T-cell (primary cell): ENCODE measurements around the gene METTL18. TPM values are rescaled to one million over a fixed set of nuclear protein-coding genes. Genes with fewer than 3 reads are reported as not detected.

ENCODE experiments used
- ATAC-seq, 4 experiments: fragments of 200-7000 bp in 3 of 4; fragments of 150-1000 bp in 1 of 4; cut with Tn5 transposase; replicated peaks in 1 of 4; 1 replicate in 3 of 4; 2 replicates in 1 of 4; pipeline ENCODE4 v1.10.0; 2021; ENCODE audit warnings: moderate library complexity in 3 of 4, mild to moderate bottlenecking in 2 of 4, moderate number of reproducible peaks in 1 of 4
- CTCF ChIA-PET, 2 donors: fragments of 300-600 bp; sonication (Branson Sonifier 250); formaldehyde crosslinking; loops; one replicate each; lab custom pipeline; 2022; ENCODE audit warnings: antibody characterized with exemption in 2 of 2; lab: Charles Lee
- POLR2A ChIA-PET, 2 donors: fragments of 300-600 bp; sonication (Branson Sonifier 250); formaldehyde crosslinking; loops; one replicate each; lab custom pipeline; 2022; ENCODE audit warnings: antibody characterized with exemption in 2 of 2; lab: Charles Lee
- DNase-seq, 35 experiments: peaks; one replicate each; pipeline versions ENCODE4 v3.0.0 to v3.0.0-alpha.2; 2013 to 2023
- H3K27ac ChIP-seq: one replicate; pipeline ENCODE4 v1.5.1; 2013; ENCODE audit warnings: low read length
- H3K27me3 ChIP-seq, 2 experiments: replicated peaks in 1 of 2; 1 replicate in 1 of 2; 2 replicates in 1 of 2; pipeline versions ENCODE4 v1.6.1 to v1.7.0; 2013; ENCODE audit warnings: low read length in 1 of 2, mixed read lengths in 1 of 2; ENCODE audit not compliant: control insufficient read depth in 2 of 2, insufficient read depth in 2 of 2; ENCODE audit errors: extremely low read depth in 1 of 2
- H3K36me3 ChIP-seq, 2 donors: 1 replicate in 1 of 2; 2 replicates in 1 of 2; pipeline versions ENCODE4 v1.6.1 to v1.7.0; 2013; ENCODE audit warnings: low read length in 1 of 2; ENCODE audit not compliant: control insufficient read depth in 2 of 2, insufficient read depth in 1 of 2; ENCODE audit errors: extremely low read depth in 1 of 2
- H3K4me1 ChIP-seq, 2 experiments: 1 replicate in 1 of 2; 2 replicates in 1 of 2; pipeline versions ENCODE4 v1.6.1 to v1.7.0; 2013; ENCODE audit warnings: low read length in 2 of 2, mixed read lengths in 1 of 2; ENCODE audit not compliant: insufficient read depth in 2 of 2, control insufficient read depth in 1 of 2; ENCODE audit errors: extremely low read depth in 1 of 2
- H3K4me3 ChIP-seq, 2 donors: 1 replicate in 1 of 2; 2 replicates in 1 of 2; pipeline versions ENCODE4 v1.5.1 to v1.7.0; 2013; ENCODE audit warnings: mild to moderate bottlenecking in 2 of 2, low read length in 1 of 2, moderate library complexity in 1 of 2; ENCODE audit not compliant: control insufficient read depth in 1 of 2; ENCODE audit errors: extremely low read depth in 1 of 2
- H3K9me3 ChIP-seq: 2 replicates; pipeline ENCODE4 v1.7.0; 2013
- H3K27ac Mint-ChIP-seq, 2 donors: one replicate each; pipeline ENCODE4 v1.8.0; 2020 to 2021; ENCODE audit warnings: mild to moderate bottlenecking in 2 of 2, mixed read lengths in 2 of 2
- H3K27me3 Mint-ChIP-seq, 2 donors: one replicate each; pipeline ENCODE4 v1.8.0; 2021 to 2022; ENCODE audit warnings: mixed read lengths in 2 of 2
- H3K36me3 Mint-ChIP-seq: one replicate; pipeline ENCODE4 v1.8.0; 2021; ENCODE audit warnings: mixed read lengths
- H3K4me1 Mint-ChIP-seq, 3 donors: one replicate each; pipeline ENCODE4 v1.8.0; 2020 to 2022; ENCODE audit warnings: mixed read lengths in 3 of 3, mild to moderate bottlenecking in 1 of 3
- H3K4me3 Mint-ChIP-seq, 3 donors: one replicate each; pipeline ENCODE4 v1.8.0; 2020 to 2022; ENCODE audit warnings: mild to moderate bottlenecking in 3 of 3, mixed read lengths in 3 of 3, moderate library complexity in 3 of 3
- H3K9me3 Mint-ChIP-seq, 3 donors: one replicate each; pipeline ENCODE4 v1.8.0; 2020 to 2022; ENCODE audit warnings: mixed read lengths in 3 of 3
- WGBS: methylation state at CpG from one replicate; pipeline ENCODE4 v1.1.5; 2013; ENCODE audit warnings: missing lambda C conversion rate; ENCODE audit not compliant: insufficient coverage; 5-methylcytosine and 5-hydroxymethylcytosine counted together
- total RNA-seq, 35 experiments: library from RNA in 6 of 35; stranded (reverse) in 6 of 35; fragments of 120-200 nt in 1 of 35; gene quantifications; one replicate each; pipeline versions ENCODE4 v1.2.1 to v1.2.4 and lab custom pipeline; 2013 to 2026

The METTL18 gene
- total RNA-seq, 5 donors from 2014 or later (not counting 1 experiment from before 2014, with no cell fraction given): 3.9 to 16.5 (median 11.1) TPM

GRCh38 chr1:169796274-169796810 is 1.6 kb upstream of the METTL18 start:
- no peaks in the 10 kb centered on the region for H3K27me3 ChIP-seq
- peaks cover 13 to 20% of the 10 kb centered on the region in 2 experiments for H3K4me1 ChIP-seq
- Mint-ChIP-seq H3K9me3 (no peaks in the 10 kb centered on the region), H3K36me3 (peaks cover 20% of the 10 kb centered on the region), H3K4me1 (peaks cover 47 to 54% (median 52%) of the 10 kb centered on the region in 3 donors), H3K27me3 (no peaks in the 10 kb centered on the region), H3K27ac (peak overlapping the region; percentile 12 to 45), H3K4me3 (peak overlapping the region; percentile 94 to 100 (median 95))
- ChIA-PET POLR2A (interaction anchor here (0.5 to 0.7 kb wide), 2 partner anchors 130 to 249 kb away, joined by 3 read pairs; no protein-coding TSS in a partner anchor), CTCF (interaction anchor here in 1 of 2 donors (0.5 kb wide), 1 partner anchor 46 kb away, joined by 3 read pairs; no protein-coding TSS in a partner anchor)
- ATAC-seq (no peak), DNase-seq (no peak)
- H3K4me3 ChIP-seq: no peak overlapping the region
- WGBS: 40% methylated on average over 3 of the region's 7 CpGs
- H3K9me3 ChIP-seq: no peaks in the 10 kb centered on the region
- H3K36me3 ChIP-seq: no peaks in the 10 kb centered on the region
- no peak overlapping the region for H3K27ac ChIP-seq

GRCh38 chr1:169795687-169796086 is 980 bp upstream of the METTL18 start:
- peaks cover 21% of the 10 kb centered on the region for H3K36me3 Mint-ChIP-seq
- Histone ChIP-seq H3K36me3 (no peaks in the 10 kb centered on the region), H3K9me3 (no peaks in the 10 kb centered on the region), H3K27ac (no peak overlapping the region), H3K4me1 (peaks cover 13 to 20% of the 10 kb centered on the region in 2 experiments), H3K4me3 (peak overlapping the region; percentile 83 to 98), H3K27me3 (no peaks in the 10 kb centered on the region)
- no CpG with 5 or more reads among the region's 5 CpGs for WGBS
- POLR2A ChIA-PET: interaction anchor here in 1 of 2 donors (0.7 kb wide), 1 partner anchor 248 kb away, joined by 3 read pairs; no protein-coding TSS in a partner anchor
- DNase-seq (peak in 1 of 35 experiments; percentile 6), ATAC-seq (no peak)
- CTCF ChIA-PET: interaction anchor here (0.9 to 2.0 kb wide), 4 partner anchors 14 to 246 kb away, joined by 3 to 10 read pairs (median 5); no protein-coding TSS in a partner anchor
- peaks cover 49 to 56% (median 54%) of the 10 kb centered on the region in 3 donors for H3K4me1 Mint-ChIP-seq
- no peaks in the 10 kb centered on the region for H3K9me3 Mint-ChIP-seq
- H3K27ac Mint-ChIP-seq: peak overlapping the region; percentile 96 to 99
- peak overlapping the region; percentile 94 to 100 (median 95) for H3K4me3 Mint-ChIP-seq
- no peaks in the 10 kb centered on the region for H3K27me3 Mint-ChIP-seq

DNA sequence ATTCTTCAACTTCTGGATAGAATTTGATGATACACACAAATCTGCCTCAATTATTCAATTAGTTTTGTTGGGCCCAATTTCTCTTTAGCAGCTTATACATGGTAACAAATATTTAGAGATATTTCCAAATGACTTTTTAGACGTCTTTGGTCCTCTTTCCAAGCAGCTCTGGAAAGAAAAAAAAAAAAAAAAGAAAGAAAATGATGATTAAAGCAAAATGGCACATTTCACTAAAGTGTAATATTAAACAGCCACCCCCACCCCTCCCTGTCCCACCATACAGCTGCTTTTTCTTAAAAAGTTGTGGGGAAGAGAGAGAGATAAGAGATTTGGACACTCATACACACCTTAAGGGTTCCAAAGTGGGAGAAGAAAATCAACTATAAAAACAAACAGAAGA is 977 bp downstream of the METTL18 start:
- CTCF ChIA-PET: interaction anchor here (0.5 to 2.0 kb wide), 8 partner anchors 82 to 1190 kb away, joined by 3 to 7 read pairs (median 4); no protein-coding TSS in a partner anchor
- Histone ChIP-seq H3K9me3 (no peaks in the 10 kb centered on the region), H3K4me3 (peak overlapping the region; percentile 83 to 98), H3K27ac (peak overlapping the region; percentile 74), H3K27me3 (no peaks in the 10 kb centered on the region), H3K4me1 (peaks cover 13 to 20% of the 10 kb centered on the region in 2 experiments), H3K36me3 (no peaks in the 10 kb centered on the region)
- Mint-ChIP-seq H3K4me1 (peaks cover 49 to 56% (median 54%) of the 10 kb centered on the region in 3 donors), H3K27ac (peak overlapping the region; percentile 96 to 99), H3K4me3 (peak overlapping the region; percentile 94 to 100 (median 95)), H3K27me3 (no peaks in the 10 kb centered on the region), H3K36me3 (peaks cover 21% of the 10 kb centered on the region), H3K9me3 (no peaks in the 10 kb centered on the region)
- POLR2A ChIA-PET: interaction anchor here (0.6 to 0.7 kb wide), 3 partner anchors 79 to 207 kb away, joined by 3 to 8 read pairs (median 4); partner anchors contain the start of genes F5 (in 1 of the 2) and SCYL3 (in 1 of the 2)
- no peak for DNase-seq
- no CpG with 5 or more reads among the region's 1 CpG for WGBS
- no peak for ATAC-seq

DNA sequence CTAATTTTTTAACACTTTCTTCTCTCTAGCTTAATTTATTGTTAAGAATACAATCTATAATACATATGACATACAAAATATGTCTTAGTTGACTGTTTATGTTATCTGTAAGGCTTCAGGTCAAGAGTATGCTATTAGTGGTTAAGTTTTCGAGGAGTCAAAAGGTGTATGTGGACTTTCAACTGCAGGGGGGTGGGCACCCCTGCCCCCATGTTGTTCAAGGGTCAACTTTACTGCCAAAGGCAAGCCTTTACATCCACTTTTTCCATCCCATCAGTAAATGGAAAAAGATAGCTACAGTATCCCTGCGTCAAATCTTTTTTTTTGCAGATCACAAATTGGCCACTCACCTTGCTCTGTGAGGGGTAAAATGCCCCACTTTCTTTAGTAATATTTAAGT is 6.3 kb downstream of the METTL18 start:
- H3K27ac Mint-ChIP-seq: no peak overlapping the region
- H3K9me3 Mint-ChIP-seq: no peaks in the 10 kb centered on the region
- Histone ChIP-seq H3K4me1 (peaks cover 0 to 8% of the 10 kb centered on the region in 2 experiments), H3K27me3 (peaks cover 0 to 12% of the 10 kb centered on the region in 2 experiments), H3K4me3 (no peak overlapping the region), H3K36me3 (no peaks in the 10 kb centered on the region), H3K27ac (no peak overlapping the region), H3K9me3 (no peaks in the 10 kb centered on the region)
- peaks cover 30 to 32% of the 10 kb centered on the region in 2 donors for H3K27me3 Mint-ChIP-seq
- CTCF ChIA-PET: interaction anchor here in 1 of 2 donors (0.7 kb wide), 1 partner anchor 457 kb away, joined by 3 read pairs; no protein-coding TSS in a partner anchor
- no peak for DNase-seq
- no peak overlapping the region for H3K4me3 Mint-ChIP-seq
- peaks cover 16% of the 10 kb centered on the region for H3K36me3 Mint-ChIP-seq
- POLR2A ChIA-PET: no interaction called here
- peaks cover 21 to 22% (median 21%) of the 10 kb centered on the region in 3 donors for H3K4me1 Mint-ChIP-seq
- no peak for ATAC-seq
- WGBS: no CpG with 5 or more reads among the region's 2 CpGs

- ChIA-PET POLR2A (interaction anchor here (0.7 to 0.9 kb wide), 2 partner anchors 24 to 837 kb away, joined by 3 read pairs; no protein-coding TSS in a partner anchor), CTCF (no interaction called here)
- peaks cover 7% of the 10 kb centered on the region for H3K36me3 Mint-ChIP-seq
- ATAC-seq: no peak
- H3K9me3 Mint-ChIP-seq: no peaks in the 10 kb centered on the region
- H3K27ac Mint-ChIP-seq: no peak overlapping the region
- Histone ChIP-seq H3K4me3 (no peak overlapping the region), H3K27me3 (peaks cover 0 to 12% of the 10 kb centered on the region in 2 experiments), H3K4me1 (no peaks in the 10 kb centered on the region), H3K9me3 (no peaks in the 10 kb centered on the region), H3K36me3 (no peaks in the 10 kb centered on the region), H3K27ac (no peak overlapping the region)
- no peak for DNase-seq
- H3K27me3 Mint-ChIP-seq: peaks cover 37 to 43% of the 10 kb centered on the region in 2 donors
- peaks cover 8% of the 10 kb centered on the region in 3 donors for H3K4me1 Mint-ChIP-seq
- no peak overlapping the region for H3K4me3 Mint-ChIP-seq
- 66% methylated on average over 3 of the region's 3 CpGs for WGBS
Measured at GRCh38 chr1:169786974-169787373, 7.7 kb downstream of the METTL18 start.

DNA sequence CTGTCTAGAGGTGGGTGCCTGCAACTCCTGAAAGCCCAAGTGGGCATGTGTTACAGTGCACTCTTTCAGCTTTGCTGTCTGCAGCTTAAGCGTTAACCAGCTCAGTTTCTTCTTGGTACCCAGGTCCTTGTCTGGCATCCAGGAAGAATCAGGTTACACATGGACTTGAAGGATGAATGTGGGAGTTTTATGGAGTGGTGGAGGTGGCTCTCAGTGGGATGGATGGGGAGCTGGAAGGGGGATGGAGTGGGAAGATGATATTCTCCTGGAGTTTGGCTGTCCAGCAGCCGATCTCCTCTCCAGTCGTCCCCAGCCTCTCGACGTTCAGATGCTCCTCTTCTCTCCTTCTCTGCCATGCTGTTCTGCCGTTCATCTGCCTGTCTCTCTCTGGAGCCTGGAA is 9.4 kb downstream of the METTL18 start:
- Histone ChIP-seq H3K36me3 (no peaks in the 10 kb centered on the region), H3K9me3 (no peaks in the 10 kb centered on the region), H3K4me3 (no peak overlapping the region), H3K4me1 (no peaks in the 10 kb centered on the region), H3K27me3 (peaks cover 0 to 12% of the 10 kb centered on the region in 2 experiments), H3K27ac (no peak overlapping the region)
- no peak overlapping the region for H3K4me3 Mint-ChIP-seq
- H3K36me3 Mint-ChIP-seq: no peaks in the 10 kb centered on the region
- no peak overlapping the region for H3K27ac Mint-ChIP-seq
- no peaks in the 10 kb centered on the region for H3K9me3 Mint-ChIP-seq
- no peak for ATAC-seq
- peaks cover 40 to 45% of the 10 kb centered on the region in 2 donors for H3K27me3 Mint-ChIP-seq
- DNase-seq: no peak
- CTCF ChIA-PET: no interaction called here
- 100% methylated on average over 1 of the region's 6 CpGs for WGBS
- POLR2A ChIA-PET: no interaction called here
- no peaks in the 10 kb centered on the region for H3K4me1 Mint-ChIP-seq
